Loucy (cell line): ENCODE measurements around the gene TMIGD2.

Experiments
- H2AFZ ChIP-seq: fragments of 200-600 bp; sonication (generic); 2 replicates; pipeline ENCODE4 v1.6.0; 2016; ENCODE audit warnings: antibody characterized with exemption, mild to moderate bottlenecking, low read length, moderate library complexity
- H3F3A ChIP-seq: fragments of 200-600 bp; 2 replicates; pipeline ENCODE4 v1.6.0; 2016; ENCODE audit warnings: antibody characterized with exemption, low read depth, mild to moderate bottlenecking
- H3K27me3 ChIP-seq: fragments of 200-600 bp; sonication (generic); 2 replicates; pipeline ENCODE4 v1.6.1; 2014; ENCODE audit warnings: low read length, mild to moderate bottlenecking; ENCODE audit not compliant: insufficient read depth, poor library complexity, severe bottlenecking
- H3K36me3 ChIP-seq: fragments of 200-600 bp; sonication (generic); 2 replicates; pipeline ENCODE4 v1.6.1; 2016; ENCODE audit warnings: low read length; ENCODE audit not compliant: insufficient read depth
- H3K4me1 ChIP-seq: fragments of 200-600 bp; sonication (generic); 2 replicates; pipeline ENCODE4 v1.5.1; 2014; ENCODE audit warnings: low read length, mild to moderate bottlenecking; ENCODE audit not compliant: insufficient read depth, poor library complexity, severe bottlenecking
- H3K4me2 ChIP-seq: fragments of 200-600 bp; sonication (generic); 2 replicates; pipeline ENCODE4 v1.6.0; 2014; ENCODE audit warnings: antibody characterized with exemption, low read length, low read depth, mild to moderate bottlenecking; ENCODE audit not compliant: poor library complexity, severe bottlenecking
- H3K4me3 ChIP-seq: fragments of 200-600 bp; sonication (generic); 2 replicates; pipeline ENCODE4 v1.5.1; 2014; ENCODE audit warnings: low read length, mild to moderate bottlenecking, mixed read lengths; ENCODE audit not compliant: poor library complexity, severe bottlenecking
- H3K79me2 ChIP-seq: fragments of 200-600 bp; sonication (generic); 2 replicates; pipeline ENCODE4 v1.6.1; 2014; ENCODE audit warnings: low read length; ENCODE audit not compliant: insufficient read depth
- H3K9ac ChIP-seq: fragments of 200-600 bp; sonication (generic); 2 replicates; pipeline ENCODE4 v1.6.0; 2014; ENCODE audit warnings: mild to moderate bottlenecking, low read depth, low read length, moderate library complexity; ENCODE audit not compliant: poor library complexity, severe bottlenecking
- H3K9me2 ChIP-seq: fragments of 200-600 bp; sonication (generic); replicated peaks from 2 replicates; pipeline ENCODE4 v1.6.1; 2016; ENCODE audit warnings: low read depth, low read length, mixed read lengths
- H3K9me3 ChIP-seq: fragments of 200-600 bp; sonication (generic); 2 replicates; pipeline ENCODE4 v1.6.1; 2014; ENCODE audit warnings: mild to moderate bottlenecking, antibody characterized with exemption, low read length, low read depth; ENCODE audit not compliant: insufficient read depth
- H4K20me1 ChIP-seq: fragments of 200-600 bp; sonication (generic); 2 replicates; pipeline ENCODE4 v1.6.0; 2014; ENCODE audit warnings: antibody characterized with exemption, low read length, mild to moderate bottlenecking; ENCODE audit not compliant: insufficient read depth, poor library complexity, severe bottlenecking
- EZH2phosphoT487 ChIP-seq: fragments of 200-600 bp; IDR thresholded peaks from 2 replicates; pipeline ENCODE4 v1.6.1; 2018; ENCODE audit warnings: antibody characterized with exemption, mild to moderate bottlenecking, moderate library complexity, borderline replicate concordance
- TF ChIP-seq, protein P1 (sequence below): fragments of 200-600 bp; sonication (generic); conservative IDR thresholded peaks from 2 replicates; pipeline ENCODE4 v1.5.1; 2014; ENCODE audit warnings: mild to moderate bottlenecking, antibody characterized with exemption, low read length

TMIGD2 gene

DNA sequence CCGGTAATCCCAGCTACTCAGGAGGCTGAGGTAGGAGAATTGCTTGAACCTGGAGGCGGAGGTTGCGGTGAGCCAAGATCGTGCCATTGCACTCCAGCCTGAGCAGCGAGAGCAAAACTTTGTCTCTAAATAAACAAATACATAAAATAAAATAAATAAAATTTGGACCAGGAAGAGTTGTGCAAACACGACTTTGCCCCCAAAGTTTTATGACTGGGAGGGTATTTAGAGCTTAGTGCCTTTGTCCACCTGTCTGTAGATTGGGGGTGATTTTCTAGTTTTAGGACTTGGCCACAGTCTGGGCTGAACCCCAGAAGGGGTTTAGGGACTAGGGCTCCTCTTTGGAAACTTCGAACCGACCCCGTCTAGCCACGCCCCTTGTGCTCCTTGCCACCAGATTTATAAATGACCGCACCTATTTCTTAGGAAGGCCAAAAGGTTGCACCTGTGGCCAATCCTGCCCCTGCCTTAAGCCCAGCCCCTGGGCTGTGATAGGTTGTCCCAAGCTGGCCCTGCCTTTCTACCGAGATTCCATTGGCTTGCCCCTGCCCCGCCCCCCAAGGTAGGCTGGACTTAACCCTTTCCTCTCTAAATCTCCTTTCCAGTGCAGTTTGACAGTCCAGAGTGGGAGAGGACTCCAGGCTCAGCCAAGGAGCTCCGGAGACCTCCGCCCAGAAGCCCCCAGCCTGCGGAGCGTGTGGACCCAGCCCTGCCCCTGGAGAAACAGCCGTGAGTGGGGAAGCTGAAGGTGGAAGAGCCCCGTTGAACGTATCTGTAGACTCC, 17.8 kb downstream of the TMIGD2 start:
- TF ChIP-seq, protein P1, sequence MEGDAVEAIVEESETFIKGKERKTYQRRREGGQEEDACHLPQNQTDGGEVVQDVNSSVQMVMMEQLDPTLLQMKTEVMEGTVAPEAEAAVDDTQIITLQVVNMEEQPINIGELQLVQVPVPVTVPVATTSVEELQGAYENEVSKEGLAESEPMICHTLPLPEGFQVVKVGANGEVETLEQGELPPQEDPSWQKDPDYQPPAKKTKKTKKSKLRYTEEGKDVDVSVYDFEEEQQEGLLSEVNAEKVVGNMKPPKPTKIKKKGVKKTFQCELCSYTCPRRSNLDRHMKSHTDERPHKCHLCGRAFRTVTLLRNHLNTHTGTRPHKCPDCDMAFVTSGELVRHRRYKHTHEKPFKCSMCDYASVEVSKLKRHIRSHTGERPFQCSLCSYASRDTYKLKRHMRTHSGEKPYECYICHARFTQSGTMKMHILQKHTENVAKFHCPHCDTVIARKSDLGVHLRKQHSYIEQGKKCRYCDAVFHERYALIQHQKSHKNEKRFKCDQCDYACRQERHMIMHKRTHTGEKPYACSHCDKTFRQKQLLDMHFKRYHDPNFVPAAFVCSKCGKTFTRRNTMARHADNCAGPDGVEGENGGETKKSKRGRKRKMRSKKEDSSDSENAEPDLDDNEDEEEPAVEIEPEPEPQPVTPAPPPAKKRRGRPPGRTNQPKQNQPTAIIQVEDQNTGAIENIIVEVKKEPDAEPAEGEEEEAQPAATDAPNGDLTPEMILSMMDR, result no peak
- Histone ChIP-seq H3K4me2 (no peak overlapping the region), H3K9me3 (no peaks in the 10 kb centered on the region), H2AFZ (no peak overlapping the region), H3K4me1 (no peaks in the 10 kb centered on the region), H3K9ac (no peak overlapping the region), H3K9me2 (no peaks in the 10 kb centered on the region), H3F3A (no peaks in the 10 kb centered on the region), H3K79me2 (no peaks in the 10 kb centered on the region), H4K20me1 (no peaks in the 10 kb centered on the region), H3K4me3 (no peak overlapping the region), H3K36me3 (no peaks in the 10 kb centered on the region), H3K27me3 (no peaks in the 10 kb centered on the region)

- H3F3A ChIP-seq, result no peaks in the 10 kb centered on the region
- TF ChIP-seq EZH2phosphoT487, result no peak
- TF ChIP-seq, protein P1, result no peak
- no peak overlapping the region for H3K9ac ChIP-seq
- H3K4me1 ChIP-seq, result peaks cover 6% of the 10 kb centered on the region
- no peaks in the 10 kb centered on the region for H3K9me3 ChIP-seq
- H3K4me3 ChIP-seq, result peak overlapping the region; percentile 66
- no peaks in the 10 kb centered on the region for H3K27me3 ChIP-seq
- no peaks in the 10 kb centered on the region for H4K20me1 ChIP-seq
- no peaks in the 10 kb centered on the region for H3K79me2 ChIP-seq
- H2AFZ ChIP-seq, result no peak overlapping the region
- H3K9me2 ChIP-seq, result no peaks in the 10 kb centered on the region
- peak overlapping the region; percentile 81 for H3K4me2 ChIP-seq
- no peaks in the 10 kb centered on the region for H3K36me3 ChIP-seq
These were observed 22.4 kb downstream of the TMIGD2 start for GRCh38 chr19:4279530-4280422.

GRCh38 chr19:4279267-4279529, 23.0 kb downstream of the TMIGD2 start:
- Histone ChIP-seq H3K4me2 (peak overlapping the region; percentile 81), H3K36me3 (no peaks in the 10 kb centered on the region), H4K20me1 (no peaks in the 10 kb centered on the region), H3K4me1 (peaks cover 6% of the 10 kb centered on the region), H3K79me2 (no peaks in the 10 kb centered on the region), H3F3A (no peaks in the 10 kb centered on the region), H3K4me3 (peak overlapping the region; percentile 66), H3K9ac (peak overlapping the region; percentile 52), H3K9me3 (no peaks in the 10 kb centered on the region), H2AFZ (peak overlapping the region; percentile 17; the same call in 1 of the 2 replicates), H3K9me2 (no peaks in the 10 kb centered on the region), H3K27me3 (no peaks in the 10 kb centered on the region)
- TF ChIP-seq, protein P1, result no peak
- no peak for TF ChIP-seq EZH2phosphoT487
